Panc1 (cell line): ENCODE results near the gene AOC3. TPM values are rescaled to one million over a fixed set of nuclear protein-coding genes. Genes with fewer than 3 reads are reported as not detected.

ENCODE experiments used
- ATAC-seq: fragments of 200-7000 bp; cut with Tn5 transposase; 2 replicates; pipeline ENCODE4 v1.9.1; 2020; ENCODE audit warnings: mild to moderate bottlenecking, moderate library complexity
- BruUV-seq: library from RNA; stranded (reverse); fragments of 400-500 nt; replicated peaks from 2 replicates; lab custom pipeline; 2021; lab: Mats Ljungman, UMichigan
- CTCF ChIA-PET: fragments of 300-600 bp; sonication (Branson Sonifier 250); formaldehyde crosslinking; loops from one replicate; lab custom pipeline; 2022; ENCODE audit warnings: antibody characterized with exemption; lab: Charles Lee
- POLR2A ChIA-PET: fragments of 300-600 bp; sonication (Branson Sonifier 250); formaldehyde crosslinking; loops from one replicate; lab custom pipeline; 2022; ENCODE audit warnings: antibody characterized with exemption; lab: Charles Lee
- DNase-seq: peaks from one replicate; pipeline ENCODE4 v3.0.0-alpha.2; 2010; ENCODE audit warnings: low read depth, low spot score
- H3K27ac ChIP-seq: 2 replicates; pipeline ENCODE4 v1.5.1; 2011; ENCODE audit warnings: mild to moderate bottlenecking, low read length, inconsistent platforms
- H3K27me3 ChIP-seq: fragments of 200-500 bp; sonication (Bioruptor generic); 2 replicates; pipeline ENCODE4 v1.6.0; 2014; ENCODE audit warnings: low read length, inconsistent platforms; ENCODE audit not compliant: control insufficient read depth, insufficient read depth
- H3K36me3 ChIP-seq: fragments of 200-500 bp; sonication (Bioruptor generic); 2 replicates; pipeline ENCODE4 v1.5.1; 2014; ENCODE audit warnings: inconsistent platforms, mild to moderate bottlenecking, low read length, moderate library complexity; ENCODE audit not compliant: control insufficient read depth, insufficient read depth
- H3K4me1 ChIP-seq: 2 replicates; pipeline ENCODE4 v1.5.1; 2011; ENCODE audit warnings: inconsistent platforms, mild to moderate bottlenecking, low read length, moderate library complexity; ENCODE audit not compliant: control insufficient read depth, insufficient read depth
- H3K4me3 ChIP-seq, 2 experiments: 2 replicates each; pipeline ENCODE4 v1.5.1; 2011 to 2012; ENCODE audit warnings: low read depth in 2 of 2, low read length in 2 of 2, mild to moderate bottlenecking in 2 of 2, inconsistent platforms in 1 of 2, moderate library complexity in 1 of 2
- H3K9me3 ChIP-seq: fragments of 200-500 bp; sonication (Bioruptor generic); 2 replicates; pipeline ENCODE4 v1.5.1; 2014; ENCODE audit warnings: low read depth, mild to moderate bottlenecking, inconsistent platforms, low read length, moderate library complexity; ENCODE audit not compliant: control insufficient read depth, insufficient read depth
- CTCF ChIP-seq: fragments of 450-650 bp; IDR thresholded peaks from 2 replicates; pipeline ENCODE4 v1.5.1; 2017; ENCODE audit warnings: mild to moderate bottlenecking
- POLR2AphosphoS5 ChIP-seq: IDR thresholded peaks from 2 replicates; pipeline ENCODE4 v1.6.1; 2012; ENCODE audit warnings: mild to moderate bottlenecking, low read depth, low read length, moderate library complexity
- REST ChIP-seq, 2 experiments: IDR thresholded peaks; 2 replicates each; pipeline ENCODE4 v1.6.1; 2011 to 2012; ENCODE audit warnings: low read depth in 2 of 2, control low read depth in 1 of 2, low read length in 1 of 2, mild to moderate bottlenecking in 1 of 2, moderate library complexity in 1 of 2; ENCODE audit not compliant: insufficient read depth in 1 of 2
- SIN3A ChIP-seq: IDR thresholded peaks from 2 replicates; pipeline ENCODE4 v1.6.1; 2012; ENCODE audit warnings: low read depth, mild to moderate bottlenecking, low read length, moderate library complexity, borderline replicate concordance; ENCODE audit not compliant: insufficient read depth
- TCF7L2 ChIP-seq: IDR thresholded peaks from 2 replicates; pipeline ENCODE4 v1.6.1; 2011; ENCODE audit warnings: mild to moderate bottlenecking, low read depth, low read length, inconsistent platforms
- in situ Hi-C: cut with HindIII; loops from 2 replicates; pipeline ENCODE4 v1.10.0; 2016; ENCODE audit warnings: low sequenced_read_pairs, low pct_unique_long_range_greater_than_20kb
- intact Hi-C: fragments of 100-400 bp; cut with micrococcal nuclease; formaldehyde crosslinking; loops from one replicate; pipeline ENCODE4 v1.10.0; 2022; ENCODE audit not compliant: unreplicated experiment
- microRNA-seq: library from miRNA; unstranded; fragments of <30 nt; microRNA quantifications from one replicate; pipeline ENCODE4 v1.1.0, GENCODE V29; 2020; ENCODE audit not compliant: unreplicated experiment
- total RNA-seq: library from RNA; stranded (reverse); gene quantifications from one replicate; pipeline ENCODE4 v1.2.1, GENCODE V29; 2021; ENCODE audit not compliant: unreplicated experiment

Gene AOC3
- total RNA-seq, 1 experiment from 2014 or later: 0.21 TPM

- H3K4me3 ChIP-seq: no peak overlapping the region
- DNase-seq: no peak
- intact Hi-C loops: no loop called here
- in situ Hi-C loops: no loop called here
- no peaks in the 10 kb centered on the region for H3K36me3 ChIP-seq
- H3K27ac ChIP-seq: no peak overlapping the region
- ChIA-PET POLR2A (no interaction called here), CTCF (no interaction called here)
- no TSS peak for BruUV-seq
- H3K27me3 ChIP-seq: no peaks in the 10 kb centered on the region
- no peaks in the 10 kb centered on the region for H3K9me3 ChIP-seq
- ATAC-seq: no peak
- no peaks in the 10 kb centered on the region for H3K4me1 ChIP-seq
- TF ChIP-seq CTCF (no peak), TCF7L2 (no peak), POLR2AphosphoS5 (no peak), SIN3A (no peak), REST (IDR thresholded peaks at IDR 0.05; ENCODE audit: insufficient read depth in 1 of 2, low read depth in 2 of 2, low read length in 1 of 2) (no peak)
Measured at GRCh38 chr17:42906772-42907446, 55.9 kb downstream of the AOC3 start.

Small RNAs within 50 kb of the gene (microRNA-seq; reads per million reads assigned to microRNA genes)
- 0.95 reads per million for gene MIR6781

Other genes starting within 250 kb of the AOC3 start
- 42.3 TPM for gene RETREG3, start 241.8 kb upstream of the AOC3 start, total RNA-seq
- gene TUBG1, start 241.5 kb upstream of the AOC3 start, total RNA-seq: 99.8 TPM
- 25.5 TPM for gene TUBG2, start 191.9 kb upstream of the AOC3 start, total RNA-seq
- 32.2 TPM for gene PLEKHH3, start 174.2 kb upstream of the AOC3 start, total RNA-seq
- gene CCR10, start 169.4 kb upstream of the AOC3 start, total RNA-seq: 1.9 TPM
- 20.4 TPM for gene CNTNAP1, start 168.7 kb upstream of the AOC3 start, total RNA-seq
- 17.7 TPM for gene EZH1, start 106.2 kb upstream of the AOC3 start, total RNA-seq
- 1.1 TPM for gene RAMP2, start 90.0 kb upstream of the AOC3 start, total RNA-seq
- gene VPS25, start 77.8 kb upstream of the AOC3 start, total RNA-seq: 37.7 TPM
- gene WNK4, start 70.6 kb upstream of the AOC3 start, total RNA-seq: 3.5 TPM
- gene COA3, start 52.5 kb upstream of the AOC3 start, total RNA-seq: 48.8 TPM
- 0.13 TPM for gene CNTD1, start 52.3 kb upstream of the AOC3 start, total RNA-seq
- 61.8 TPM for gene BECN1, start 26.9 kb upstream of the AOC3 start, total RNA-seq
- gene PSME3, start 17.8 kb upstream of the AOC3 start, total RNA-seq: 110 TPM
- 0.85 TPM for gene AOC2, start 6.6 kb upstream of the AOC3 start, total RNA-seq
- gene G6PC1, start 49.6 kb downstream of the AOC3 start, total RNA-seq: 0.08 TPM
- 23.5 TPM for gene AARSD1, start 113.3 kb downstream of the AOC3 start, total RNA-seq
- gene PTGES3L, start 128.9 kb downstream of the AOC3 start, total RNA-seq: 0.74 TPM
- 11.2 TPM for gene RUNDC1, start 129.4 kb downstream of the AOC3 start, total RNA-seq
- 513 TPM for gene RPL27, start 147.2 kb downstream of the AOC3 start, total RNA-seq
- gene IFI35, start 155.6 kb downstream of the AOC3 start, total RNA-seq: 42.6 TPM
- gene VAT1, start 171.2 kb downstream of the AOC3 start, total RNA-seq: 169 TPM
- 0.59 TPM for gene RND2, start 174.0 kb downstream of the AOC3 start, total RNA-seq